Measurements from ENCODE around the gene ZFYVE19. TPM values are rescaled to one million over a fixed set of nuclear protein-coding genes. Genes with fewer than 3 reads are reported as not detected.

ZFYVE19 gene
- total RNA-seq, 2 donors from 2014 or later: 27.0 to 29.3 TPM

- 8 to 14% methylated on average over 6 to 8 of the region's 8 CpGs for WGBS, 2 donors
- TF ChIP-seq POLR2A (IDR thresholded peaks at IDR 0.05): no peak
- TF ChIP-seq, protein P1, sequence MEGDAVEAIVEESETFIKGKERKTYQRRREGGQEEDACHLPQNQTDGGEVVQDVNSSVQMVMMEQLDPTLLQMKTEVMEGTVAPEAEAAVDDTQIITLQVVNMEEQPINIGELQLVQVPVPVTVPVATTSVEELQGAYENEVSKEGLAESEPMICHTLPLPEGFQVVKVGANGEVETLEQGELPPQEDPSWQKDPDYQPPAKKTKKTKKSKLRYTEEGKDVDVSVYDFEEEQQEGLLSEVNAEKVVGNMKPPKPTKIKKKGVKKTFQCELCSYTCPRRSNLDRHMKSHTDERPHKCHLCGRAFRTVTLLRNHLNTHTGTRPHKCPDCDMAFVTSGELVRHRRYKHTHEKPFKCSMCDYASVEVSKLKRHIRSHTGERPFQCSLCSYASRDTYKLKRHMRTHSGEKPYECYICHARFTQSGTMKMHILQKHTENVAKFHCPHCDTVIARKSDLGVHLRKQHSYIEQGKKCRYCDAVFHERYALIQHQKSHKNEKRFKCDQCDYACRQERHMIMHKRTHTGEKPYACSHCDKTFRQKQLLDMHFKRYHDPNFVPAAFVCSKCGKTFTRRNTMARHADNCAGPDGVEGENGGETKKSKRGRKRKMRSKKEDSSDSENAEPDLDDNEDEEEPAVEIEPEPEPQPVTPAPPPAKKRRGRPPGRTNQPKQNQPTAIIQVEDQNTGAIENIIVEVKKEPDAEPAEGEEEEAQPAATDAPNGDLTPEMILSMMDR (IDR thresholded peaks at IDR 0.05): no peak
- H3K4me3 ChIP-seq: peak overlapping the region in 1 of 2 donors; percentile 18
- no peaks in the 10 kb centered on the region for H3K9me3 ChIP-seq
- ATAC-seq (no peak), DNase-seq (no peak)
- intact Hi-C loops (cut with DNase I): no loop called here
- H3K4me1 ChIP-seq: peaks cover 36% of the 10 kb centered on the region
- H3K36me3 ChIP-seq (replicated peaks in 1 of 2; ENCODE audit: insufficient read depth in 1 of 2, low read depth in 2 of 2): no peaks in the 10 kb centered on the region
- no peaks in the 10 kb centered on the region for H3K27me3 ChIP-seq
- peak overlapping the region; percentile 72 to 94 (median 86) for H3K27ac ChIP-seq
Observed at GRCh38 chr15:40764629-40765103, 42.2 kb upstream of the ZFYVE19 start.

DNA sequence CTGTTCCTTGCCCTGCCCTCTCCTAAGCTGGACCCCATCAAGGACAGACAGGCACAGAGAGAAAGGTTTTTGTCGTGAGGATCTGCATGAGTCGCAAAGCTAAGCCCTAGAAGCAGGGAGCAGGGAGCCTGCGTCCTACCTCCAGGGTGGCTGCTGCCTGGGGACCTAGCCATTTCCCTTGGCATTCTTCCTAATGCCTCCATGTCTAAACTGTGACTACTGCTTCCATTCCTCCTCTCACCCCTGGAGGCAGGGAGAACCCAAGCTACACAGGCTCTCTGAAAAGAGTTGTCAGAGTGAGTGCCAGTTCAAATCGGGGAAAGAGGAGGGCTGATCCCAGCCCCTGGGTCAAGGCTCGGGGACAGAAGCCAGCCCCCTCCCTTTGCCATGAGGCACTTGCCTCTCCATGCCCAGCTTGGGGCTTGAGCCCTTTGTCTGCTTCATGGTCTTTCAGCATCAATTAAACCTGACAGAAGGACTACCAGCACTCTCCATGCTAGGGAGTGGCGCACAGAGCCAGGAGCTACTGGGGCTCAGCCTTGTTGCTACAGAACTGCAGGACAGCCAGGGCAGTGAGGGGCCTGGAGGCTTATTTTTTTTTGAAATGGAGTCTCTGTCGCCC, 40.6 kb upstream of the ZFYVE19 start:
- no peaks in the 10 kb centered on the region for H3K27me3 ChIP-seq
- TF ChIP-seq, protein P1 (IDR thresholded peaks at IDR 0.05): no peak
- H3K36me3 ChIP-seq (replicated peaks in 1 of 2; ENCODE audit: insufficient read depth in 1 of 2, low read depth in 2 of 2): no peaks in the 10 kb centered on the region
- H3K27ac ChIP-seq: peak overlapping the region in 1 of 4 donors; percentile 91
- ATAC-seq (no peak), DNase-seq (no peak)
- 72 to 73% methylated on average over 6 to 7 of the region's 7 CpGs for WGBS, 2 donors
- no peak overlapping the region for H3K4me3 ChIP-seq
- intact Hi-C loops (cut with DNase I): no loop called here
- H3K9me3 ChIP-seq: no peaks in the 10 kb centered on the region
- H3K4me1 ChIP-seq: peaks cover 36% of the 10 kb centered on the region

- WGBS, 2 donors: 91 to 92% methylated on average over 17 to 24 of the region's 32 CpGs
- Histone ChIP-seq H3K9me3 (no peaks in the 10 kb centered on the region), H3K27ac (no peak overlapping the region), H3K27me3 (no peaks in the 10 kb centered on the region), H3K36me3 (replicated peaks in 1 of 2; ENCODE audit: insufficient read depth in 1 of 2, low read depth in 2 of 2) (no peaks in the 10 kb centered on the region), H3K4me1 (peaks cover 36% of the 10 kb centered on the region), H3K4me3 (no peak overlapping the region)
- intact Hi-C loops (cut with DNase I): no loop called here
- TF ChIP-seq, protein P1 (IDR thresholded peaks at IDR 0.05): no peak
- no peak for TF ChIP-seq POLR2A (IDR thresholded peaks at IDR 0.05)
- DNase-seq (no peak), ATAC-seq (no peak)
Observed at GRCh38 chr15:40766906-40767837, 39.7 kb upstream of the ZFYVE19 start.

- 93 to 94% methylated on average over 28 of the region's 29 CpGs for WGBS, 2 donors
- H3K36me3 ChIP-seq (replicated peaks in 1 of 2; ENCODE audit: insufficient read depth in 1 of 2, low read depth in 2 of 2): peaks cover 0 to 2% of the 10 kb centered on the region in 2 donors
- DNase-seq: no peak
- TF ChIP-seq POLR2A (IDR thresholded peaks at IDR 0.05): no peak
- TF ChIP-seq, protein P1 (IDR thresholded peaks at IDR 0.05): no peak
- peak overlapping the region in 1 of 4 donors; percentile 34 for H3K27ac ChIP-seq
- no peak overlapping the region for H3K4me3 ChIP-seq
- ATAC-seq: no peak
- no peaks in the 10 kb centered on the region for H3K9me3 ChIP-seq
- intact Hi-C loops (cut with DNase I): no loop called here
- peaks cover 30% of the 10 kb centered on the region for H3K4me1 ChIP-seq
- H3K27me3 ChIP-seq: no peaks in the 10 kb centered on the region
Observed at GRCh38 chr15:40767838-40768500, 38.9 kb upstream of the ZFYVE19 start.
